T1000 (cell line): Measurements from ENCODE around the gene AIFM3.

Source experiments
- DNase-seq: peaks from one replicate; lab custom pipeline; 2025; ENCODE audit warnings: mixed read lengths; lab: John Stamatoyannopoulos, UW

Gene AIFM3

GRCh38 chr22:21028277-21029251 lies 61.5 kb downstream of the AIFM3 start:
- DNase-seq, result no peak

DNA sequence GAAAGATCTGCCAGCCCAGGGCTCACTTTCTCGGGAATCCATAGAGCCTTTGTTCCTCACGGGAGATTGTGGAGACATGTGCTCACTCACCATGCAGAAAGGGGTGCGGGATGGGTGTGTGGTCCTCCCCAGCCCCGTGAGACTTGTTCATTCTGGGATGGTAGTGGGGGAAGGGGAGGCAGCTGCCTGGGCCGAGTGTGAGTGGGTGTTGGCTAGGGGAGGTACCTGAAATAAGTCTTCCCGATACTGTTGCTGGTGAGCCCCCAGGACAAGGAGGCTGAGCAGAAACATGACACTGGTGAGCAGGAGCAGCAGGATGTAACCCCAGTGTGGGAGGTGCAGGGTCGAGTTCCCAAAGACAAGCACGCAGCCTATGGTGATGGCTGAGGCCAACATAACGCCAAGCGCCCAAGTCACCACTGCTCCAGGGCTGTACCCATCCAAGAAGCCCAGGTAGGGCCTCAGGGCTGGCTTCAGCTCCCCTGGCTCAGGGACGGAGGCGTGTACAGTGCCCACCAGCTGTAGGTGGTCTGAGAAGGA lies 62.5 kb downstream of the AIFM3 start:
- no peak for DNase-seq

GRCh38 chr22:21030032-21030431 lies 63.0 kb downstream of the AIFM3 start:
- no peak for DNase-seq
